GM10847 (cell line): Measurements from ENCODE around the gene ANKRD44.

ENCODE experiments used
- POLR2A ChIP-seq: IDR thresholded peaks from 2 replicates; pipeline ENCODE4 v1.6.1; 2011; ENCODE audit not compliant: insufficient read length; ENCODE audit errors: extremely low read depth

ANKRD44 gene

GRCh38 chr2:197258580-197258979 is 52.0 kb downstream of the ANKRD44 start:
- no peak for TF ChIP-seq POLR2A

- no peak for TF ChIP-seq POLR2A
These were observed 53.9 kb downstream of the ANKRD44 start for GRCh38 chr2:197256547-197257170.

GRCh38 chr2:197256021-197256420 is 54.6 kb downstream of the ANKRD44 start:
- TF ChIP-seq POLR2A: no peak

- peak; percentile 85 for TF ChIP-seq POLR2A
These were observed 55.0 kb downstream of the ANKRD44 start for GRCh38 chr2:197255543-197255942.

GRCh38 chr2:197254776-197255530 is 55.6 kb downstream of the ANKRD44 start:
- TF ChIP-seq POLR2A: no peak

- TF ChIP-seq POLR2A: no peak
These were observed 59.0 kb downstream of the ANKRD44 start for GRCh38 chr2:197251576-197251975.

- TF ChIP-seq POLR2A: no peak
These were observed 59.4 kb downstream of the ANKRD44 start for GRCh38 chr2:197251163-197251562.

GRCh38 chr2:197250084-197250397 is 60.5 kb downstream of the ANKRD44 start:
- TF ChIP-seq POLR2A: no peak

GRCh38 chr2:197249381-197250083 is 61.0 kb downstream of the ANKRD44 start:
- TF ChIP-seq POLR2A: no peak

GRCh38 chr2:197248623-197249022 is 62.0 kb downstream of the ANKRD44 start:
- TF ChIP-seq POLR2A: no peak

- no peak for TF ChIP-seq POLR2A
These were observed 62.6 kb downstream of the ANKRD44 start for GRCh38 chr2:197248001-197248401.

GRCh38 chr2:197247083-197247482 is 63.5 kb downstream of the ANKRD44 start:
- no peak for TF ChIP-seq POLR2A

GRCh38 chr2:197245829-197246804 is 64.5 kb downstream of the ANKRD44 start:
- no peak for TF ChIP-seq POLR2A

GRCh38 chr2:197244349-197244748 is 66.2 kb downstream of the ANKRD44 start:
- no peak for TF ChIP-seq POLR2A

GRCh38 chr2:197242719-197243118 is 67.9 kb downstream of the ANKRD44 start:
- no peak for TF ChIP-seq POLR2A
